Keratinocyte (primary cell): ENCODE measurements around the gene RAPGEF1.

Experiments
- CTCF ChIP-seq, 3 experiments: IDR thresholded peaks in 1 of 3; conservative IDR thresholded peaks in 1 of 3; optimal IDR thresholded peaks in 1 of 3; 2 replicates in 2 of 3; 3 replicates in 1 of 3; pipeline versions ENCODE3 to v1.5.1; 2011; ENCODE audit warnings: low read length in 3 of 3, mild to moderate bottlenecking in 3 of 3, moderate library complexity in 2 of 3, control low read depth in 1 of 3, inconsistent platforms in 1 of 3; ENCODE audit not compliant: insufficient read depth in 2 of 3; ENCODE audit errors: extremely low read depth in 1 of 3
- EZH2 ChIP-seq: IDR thresholded peaks from one replicate; pipeline ENCODE4 v1.6.1; 2012; ENCODE audit warnings: inconsistent platforms, mild to moderate bottlenecking, low read length, moderate library complexity

GRCh38 chr9:131733541-131734061 is 6.3 kb downstream of the RAPGEF1 start:
- no peak for TF ChIP-seq CTCF (optimal IDR thresholded peaks at IDR 0.05 in 1 of 3, IDR thresholded peaks at IDR 0.05 in 1 of 3, conservative IDR thresholded peaks at IDR 0.05 in 1 of 3; ENCODE audit: extremely low read depth in 1 of 3, insufficient read depth in 2 of 3, low read length in 3 of 3)
- TF ChIP-seq EZH2, result no peak
